ENCODE data around the gene CTNNA3.

The CTNNA3 gene

DNA sequence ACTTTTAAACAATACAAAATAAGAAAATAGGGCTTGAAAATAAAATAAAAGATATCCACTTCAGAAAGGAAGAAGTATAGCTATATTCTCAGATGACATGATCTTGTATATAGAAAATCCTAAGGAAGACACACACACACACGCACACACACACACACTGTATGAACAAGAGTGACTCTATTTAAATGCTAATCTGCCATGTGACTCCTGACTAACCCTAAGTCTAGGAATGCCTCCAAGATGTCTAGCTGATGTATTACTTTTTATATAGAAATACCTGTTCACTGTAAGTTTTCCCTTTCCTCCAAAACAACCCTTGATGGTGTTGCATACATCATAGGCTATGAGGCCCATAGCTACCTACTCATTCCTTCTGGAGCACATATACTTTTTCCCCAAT is 943.3 kb downstream of the CTNNA3 start:
- no peak for DNase-seq (ENCODE audit: low spot score)

DNA sequence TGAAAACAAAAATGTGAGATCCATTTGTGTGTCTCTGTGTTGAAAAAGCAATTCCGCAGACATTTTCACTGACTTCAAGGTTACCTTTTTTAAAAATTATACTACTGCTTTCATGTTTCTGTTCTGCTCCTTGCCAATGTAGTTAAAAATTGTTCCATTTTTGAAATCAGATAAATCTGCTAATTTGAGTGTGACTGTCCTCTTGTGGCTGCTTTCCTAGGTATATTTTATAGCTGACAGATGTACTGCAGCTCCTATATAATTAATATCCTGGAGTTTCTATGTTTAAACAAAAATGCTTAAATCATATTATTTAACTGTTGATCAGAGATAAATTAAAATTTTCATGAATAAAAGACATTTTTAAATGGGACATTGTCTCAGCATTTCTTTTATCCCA is 947.8 kb downstream of the CTNNA3 start:
- no peak for DNase-seq (ENCODE audit: low spot score)

DNA sequence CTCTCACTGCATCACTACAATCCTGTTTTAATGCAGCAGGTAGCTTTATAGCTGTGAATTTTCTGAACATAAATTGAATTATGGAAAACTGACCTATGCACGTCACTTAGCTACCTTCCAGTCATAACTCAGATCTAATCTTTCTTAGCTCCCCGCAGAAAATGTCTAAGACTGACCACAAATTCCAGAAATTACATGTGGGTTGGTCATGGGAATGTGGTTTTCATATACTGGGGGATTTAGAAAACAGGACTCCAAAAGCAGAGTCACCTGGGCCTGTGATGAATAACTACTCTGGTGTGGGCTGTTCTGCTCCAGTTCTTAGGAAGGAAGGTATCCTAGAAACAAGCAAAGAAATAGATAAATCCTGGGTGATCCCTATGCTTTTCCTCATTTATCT is 948.5 kb downstream of the CTNNA3 start:
- no peak for DNase-seq (ENCODE audit: low spot score)

DNA sequence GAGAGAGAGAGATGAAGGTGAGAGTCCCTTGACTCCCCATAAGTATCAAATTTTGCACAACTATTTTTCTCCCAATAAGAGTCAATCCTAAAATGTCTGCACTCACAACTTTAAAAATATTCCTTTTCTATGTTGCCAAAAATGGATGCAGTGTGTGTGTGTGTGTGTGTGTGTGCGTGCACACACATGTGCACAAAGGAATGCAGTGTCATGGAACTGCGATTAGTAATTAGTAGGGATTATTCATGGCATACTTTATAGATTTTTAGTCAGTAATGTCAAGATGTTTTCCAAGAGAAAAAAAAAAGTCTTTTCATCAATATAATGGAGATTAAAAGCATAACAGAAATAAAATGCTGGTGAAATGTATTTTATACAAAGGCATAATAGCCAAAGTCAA is 949.3 kb downstream of the CTNNA3 start:
- no peak for DNase-seq (ENCODE audit: low spot score)

DNA sequence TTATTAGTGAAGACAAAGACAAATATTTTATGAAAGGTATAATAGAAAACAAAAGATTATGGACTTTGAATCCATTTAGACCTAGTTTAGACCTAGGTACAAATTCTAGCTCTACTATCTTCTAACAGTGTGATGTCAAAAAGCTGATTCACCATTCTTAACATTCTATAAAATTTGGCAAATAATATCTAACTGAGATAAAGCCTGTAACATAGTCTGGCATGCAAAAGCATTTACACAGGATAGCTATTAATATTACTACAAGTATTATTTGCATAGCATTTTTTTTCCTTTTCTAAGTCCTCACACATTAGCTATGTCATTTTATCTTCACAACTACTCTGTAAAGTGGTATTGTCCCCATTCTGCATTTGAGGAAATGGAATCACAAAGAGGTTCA is 949.7 kb downstream of the CTNNA3 start:
- DNase-seq (ENCODE audit: low spot score): no peak

DNA sequence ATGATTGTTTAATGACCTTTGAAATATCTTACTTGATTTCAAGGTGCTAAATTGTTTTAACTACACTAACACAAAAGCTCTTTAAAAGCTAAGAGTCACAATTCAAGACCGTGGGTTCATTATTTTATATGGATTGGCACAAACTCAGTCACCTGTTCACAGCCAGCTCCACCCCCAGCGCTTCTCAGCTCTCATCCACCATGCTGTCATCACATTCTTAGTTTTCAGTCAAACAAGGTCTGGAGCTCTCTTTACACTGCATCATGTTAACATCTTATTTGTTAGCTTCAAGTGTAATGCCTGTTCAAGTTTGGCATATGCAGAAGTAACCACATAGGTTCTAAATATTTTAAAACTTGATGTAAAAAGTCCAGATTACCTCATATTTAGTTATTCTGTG is 951.1 kb downstream of the CTNNA3 start:
- no peak for DNase-seq (ENCODE audit: low spot score)

DNA sequence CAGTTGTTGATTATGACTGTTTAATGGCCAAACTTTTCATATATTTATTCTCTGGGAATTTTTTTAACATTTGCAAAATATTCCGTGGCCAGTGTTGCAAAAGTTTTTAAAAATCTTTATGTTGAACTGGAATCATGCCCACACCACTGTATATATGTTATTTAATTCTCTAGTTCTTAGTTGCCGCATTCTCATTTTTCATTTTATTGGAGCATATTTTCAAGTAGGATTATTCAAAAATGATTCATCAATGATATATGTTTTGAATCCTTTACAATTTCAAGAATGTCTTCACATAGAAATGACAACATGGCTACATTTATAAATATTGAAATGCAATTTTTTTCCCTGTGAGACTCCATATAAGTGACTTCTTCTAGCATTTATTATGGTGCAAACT is 958.8 kb downstream of the CTNNA3 start:
- DNase-seq (ENCODE audit: low spot score): no peak

DNA sequence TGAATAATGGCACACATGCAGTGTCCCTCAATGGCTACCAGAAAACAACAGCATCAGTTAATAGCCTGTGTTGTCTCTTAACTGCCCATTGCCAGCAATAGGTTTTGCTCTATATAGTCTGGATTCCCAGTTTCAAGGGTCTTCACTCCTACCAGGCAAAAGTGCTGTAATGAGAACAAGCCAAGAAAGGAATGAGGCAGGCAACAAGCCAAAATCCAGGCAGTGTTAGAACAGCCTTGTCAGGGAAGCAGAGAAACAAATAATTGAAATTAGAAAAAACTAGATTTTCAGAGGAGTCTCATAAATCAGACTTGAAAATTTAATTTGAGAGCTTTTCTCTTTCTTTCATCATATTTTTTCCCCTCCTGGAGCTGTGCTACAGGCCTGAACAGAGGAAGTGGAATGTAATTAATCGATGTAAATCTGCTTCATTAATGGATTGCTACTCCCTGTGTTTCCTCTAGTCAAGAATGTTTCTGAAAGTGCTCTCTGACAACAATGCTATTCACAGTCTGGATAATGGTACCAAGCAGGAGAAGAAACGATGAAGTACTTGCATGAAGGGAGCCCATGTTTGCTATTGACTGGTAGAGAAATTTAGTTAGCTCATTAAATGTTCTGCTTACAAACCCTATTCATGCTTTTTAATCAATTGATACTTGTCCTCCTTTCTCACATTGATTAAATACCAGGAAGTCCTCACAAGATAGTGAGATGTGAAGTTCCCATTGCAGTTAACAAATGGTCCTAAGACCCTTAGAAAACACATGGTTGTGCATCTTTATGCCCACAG is 972.2 kb downstream of the CTNNA3 start:
- DNase-seq (ENCODE audit: low spot score): no peak

DNA sequence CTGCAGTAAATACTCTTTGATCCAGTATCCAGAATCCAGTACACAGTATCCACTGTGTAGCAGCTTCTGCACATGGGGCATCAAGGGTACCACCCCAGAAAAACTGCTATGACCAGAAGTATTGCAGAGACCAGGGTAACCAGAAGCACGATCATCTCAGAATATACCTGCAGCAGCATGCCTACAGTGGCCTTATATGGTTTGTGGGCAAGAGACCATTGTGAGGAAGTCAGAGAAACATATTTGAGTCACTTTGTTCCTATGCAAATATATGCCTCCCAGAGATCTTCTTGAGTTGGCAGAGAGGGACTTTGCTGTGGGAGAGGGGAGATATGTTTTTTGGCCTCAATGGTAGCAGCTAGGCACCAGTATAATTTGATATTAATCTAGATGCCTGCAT is 976.5 kb downstream of the CTNNA3 start:
- no peak for DNase-seq (ENCODE audit: low spot score)

DNA sequence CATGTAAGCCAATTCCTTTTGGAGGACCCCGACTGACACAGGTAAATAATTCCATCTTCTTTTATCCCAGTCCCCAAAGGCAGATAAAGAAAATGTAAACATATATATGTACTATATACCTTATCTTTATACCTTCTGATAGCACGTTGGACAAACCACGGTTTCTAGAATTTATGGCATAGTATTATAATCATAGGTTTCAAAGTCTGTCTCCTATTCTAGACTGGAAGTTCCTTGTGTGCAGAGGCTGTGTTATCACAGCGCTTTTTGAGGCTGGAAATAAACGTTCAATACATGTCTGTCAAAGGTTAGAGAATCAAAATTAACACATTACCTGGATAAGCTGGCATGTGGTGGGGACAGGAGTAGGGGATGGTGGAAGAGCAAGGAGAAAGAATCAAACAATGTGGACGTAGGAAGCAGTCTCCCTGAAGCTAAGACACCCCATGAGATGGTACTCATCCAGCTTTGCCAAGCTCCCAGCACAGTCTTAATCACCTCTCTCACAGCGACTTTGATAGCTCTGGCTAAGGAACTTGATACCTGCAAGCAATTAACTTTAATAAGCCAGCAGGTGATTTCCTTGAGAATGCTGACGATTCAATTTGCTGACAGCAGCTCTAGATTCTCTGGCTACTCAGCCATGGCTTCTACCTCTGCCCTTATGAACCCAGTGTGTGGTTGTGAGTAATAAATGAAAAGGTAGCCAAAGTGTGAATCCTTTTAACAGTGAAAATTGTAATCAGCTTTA is 978.6 kb downstream of the CTNNA3 start:
- no peak for DNase-seq (ENCODE audit: low spot score)

DNA sequence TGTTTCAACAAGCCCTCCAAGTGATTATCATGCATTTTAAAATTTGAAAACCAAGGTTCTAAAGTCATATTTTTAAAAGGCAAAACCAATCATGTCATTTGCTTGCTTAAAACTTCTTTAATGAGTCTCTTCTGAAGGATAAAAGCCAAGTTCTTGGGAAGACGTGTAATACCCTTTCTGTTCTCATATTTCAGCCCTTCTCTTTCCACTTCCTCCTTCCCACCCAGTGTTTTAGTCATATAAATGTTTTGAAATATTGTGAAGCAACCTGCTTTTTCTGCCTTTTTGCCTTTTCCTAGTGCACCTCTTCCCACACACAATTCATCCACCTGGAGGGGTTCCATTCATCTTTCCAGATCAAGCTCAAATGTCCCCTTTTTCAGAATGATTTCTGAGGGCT is 981.3 kb downstream of the CTNNA3 start:
- no peak for DNase-seq (ENCODE audit: low spot score)

DNA sequence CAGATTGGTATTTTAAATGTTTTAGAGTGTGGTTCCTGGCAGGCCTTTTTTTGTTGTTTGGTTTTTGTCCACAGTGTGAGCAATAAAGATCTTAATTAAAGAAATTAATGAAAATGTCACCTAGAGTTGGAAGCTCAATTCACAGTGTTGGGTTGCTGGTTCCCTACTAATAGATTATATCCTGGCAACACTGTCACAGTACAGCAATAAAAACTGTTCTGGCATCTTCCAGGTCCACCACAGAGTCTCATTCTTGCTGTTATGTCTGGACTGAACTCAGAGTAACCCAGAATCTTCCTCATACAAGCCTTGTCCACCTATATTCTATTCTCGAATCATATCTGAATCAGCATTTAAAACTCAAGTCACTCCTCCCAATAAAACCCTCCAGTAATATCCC is 982.6 kb downstream of the CTNNA3 start:
- DNase-seq (ENCODE audit: low spot score): no peak

DNA sequence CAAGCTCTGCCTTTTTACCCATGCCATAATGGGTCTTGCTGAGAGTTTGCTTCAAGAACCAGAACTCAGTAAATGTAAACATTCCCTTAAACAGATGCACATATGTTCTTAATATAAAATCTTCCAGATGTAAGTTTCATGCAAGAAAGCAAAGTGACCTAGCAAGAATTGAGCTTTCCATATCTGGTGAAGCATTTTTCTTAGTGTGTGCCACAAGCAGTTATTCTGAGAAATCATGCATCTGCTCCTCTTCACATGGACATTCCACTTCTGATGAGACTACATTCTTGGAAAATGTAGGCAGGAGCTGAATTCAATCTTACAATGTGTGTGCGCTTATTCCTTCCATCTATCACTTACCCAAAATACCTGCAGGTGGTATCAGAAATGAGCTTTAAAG is 997.9 kb downstream of the CTNNA3 start:
- no peak for DNase-seq (ENCODE audit: low spot score)

DNA sequence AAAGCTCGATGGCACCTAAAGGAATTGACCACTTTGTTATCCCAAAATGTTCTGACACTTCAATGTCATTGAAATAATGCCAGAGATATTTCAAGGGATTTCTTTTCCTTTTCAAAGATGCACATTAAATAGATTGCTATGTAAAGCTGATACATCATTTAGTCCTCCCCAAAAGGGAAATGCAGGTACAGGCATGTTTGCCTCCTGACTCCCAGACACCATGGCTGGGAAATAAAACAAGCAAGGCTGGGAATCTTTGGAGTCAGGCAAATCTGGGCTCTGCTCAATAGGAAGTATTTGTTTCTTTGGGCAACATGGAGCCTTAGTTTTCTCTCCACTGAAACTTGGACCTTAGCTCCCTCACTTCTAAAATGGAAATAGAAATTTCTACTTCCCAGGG is 1000.9 kb downstream of the CTNNA3 start:
- DNase-seq (ENCODE audit: low spot score): no peak

DNA sequence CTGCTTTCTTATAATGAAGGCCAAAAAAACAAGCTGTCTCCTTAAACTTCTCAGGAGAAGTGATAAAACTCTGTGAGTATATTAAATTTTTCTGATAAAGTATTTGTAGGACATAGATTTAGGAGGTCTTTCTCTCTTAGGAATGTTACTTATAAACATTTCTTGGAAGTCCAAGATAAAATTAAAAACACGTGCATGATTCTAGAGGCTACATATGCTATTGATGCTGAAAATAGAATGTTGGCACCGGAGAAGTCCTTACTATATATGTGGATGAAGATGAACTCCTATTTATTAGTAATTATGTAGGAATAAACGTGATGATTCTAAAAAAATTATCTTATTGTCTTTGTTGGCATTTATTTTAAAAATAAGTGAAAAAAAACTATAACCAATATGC is 1011.4 kb downstream of the CTNNA3 start:
- no peak for DNase-seq (ENCODE audit: low spot score)

DNA sequence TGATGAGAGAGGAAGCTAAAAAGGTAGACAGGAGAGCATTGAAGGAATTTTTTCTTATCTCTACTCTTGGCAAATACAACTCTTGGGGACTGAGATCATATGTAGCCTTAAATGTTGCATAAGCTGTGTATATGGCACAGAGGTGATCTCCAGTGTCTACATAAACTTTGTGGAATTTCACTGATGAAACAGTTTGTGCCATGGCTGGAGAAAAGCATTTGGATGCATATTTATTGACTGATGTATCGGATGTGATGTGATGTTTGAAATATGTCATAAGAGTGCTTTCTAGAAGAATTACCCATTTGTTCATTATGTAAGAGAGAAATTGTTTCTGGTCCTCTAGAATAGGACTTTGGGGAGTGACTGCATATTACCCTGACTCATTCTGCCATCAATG is 1015.1 kb downstream of the CTNNA3 start:
- DNase-seq (ENCODE audit: low spot score): no peak

DNA sequence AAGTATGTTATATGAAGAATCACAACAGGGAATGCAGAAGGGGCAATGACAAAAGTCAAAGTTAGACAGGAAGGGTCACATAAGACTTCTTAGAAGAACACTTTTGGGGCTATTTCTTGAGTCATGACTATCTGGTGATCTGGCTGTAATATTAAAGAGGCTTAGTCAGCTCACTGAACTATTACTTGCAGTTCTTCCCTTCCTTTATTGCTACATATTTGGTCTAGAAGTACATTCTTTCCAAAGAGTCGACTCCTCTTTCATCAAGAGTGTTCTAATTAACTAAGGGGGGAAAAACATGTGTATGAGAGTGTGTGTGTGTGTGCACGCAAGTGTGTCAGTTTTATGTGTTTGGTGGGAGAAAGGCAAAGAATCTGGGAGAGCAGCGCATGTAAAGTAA is 1017.5 kb downstream of the CTNNA3 start:
- no peak for DNase-seq (ENCODE audit: low spot score)

DNA sequence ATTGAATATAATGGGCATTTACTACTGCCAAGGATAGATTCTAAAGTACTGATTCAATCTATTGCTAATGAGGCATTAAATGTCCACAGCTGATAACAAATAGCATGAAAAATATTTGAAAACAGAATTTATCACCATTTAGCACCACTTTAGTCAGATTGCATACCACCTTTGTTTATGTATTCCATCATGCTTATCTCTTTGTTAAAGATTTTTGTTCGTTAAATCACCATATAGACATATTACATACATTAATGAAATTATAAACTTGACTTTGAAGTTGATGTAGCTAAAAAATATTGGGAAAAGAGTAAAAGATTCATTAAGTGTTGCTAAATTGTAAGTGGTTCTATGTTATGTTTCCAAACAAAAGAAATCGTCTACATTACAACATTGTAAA is 1022.9 kb downstream of the CTNNA3 start:
- DNase-seq (ENCODE audit: low spot score): no peak

DNA sequence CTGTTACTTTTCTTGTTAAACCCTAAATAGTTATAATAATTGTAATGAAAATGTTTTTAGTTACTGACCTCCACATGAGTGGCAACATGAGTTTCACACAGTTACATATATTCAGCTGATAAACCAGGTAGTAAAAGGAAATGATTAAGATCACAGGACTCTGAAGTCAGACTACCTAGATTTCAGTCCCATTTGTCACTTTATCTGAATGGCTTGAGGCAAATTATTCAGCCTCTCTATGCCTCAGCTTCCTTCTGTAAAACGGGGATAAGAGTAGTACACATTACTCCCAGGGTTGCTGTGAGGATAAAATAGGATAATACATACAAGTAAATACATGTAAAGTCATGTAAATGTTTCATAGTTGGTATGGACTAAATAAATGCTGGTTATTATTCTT is 1024.4 kb downstream of the CTNNA3 start:
- no peak for DNase-seq (ENCODE audit: low spot score)

DNA sequence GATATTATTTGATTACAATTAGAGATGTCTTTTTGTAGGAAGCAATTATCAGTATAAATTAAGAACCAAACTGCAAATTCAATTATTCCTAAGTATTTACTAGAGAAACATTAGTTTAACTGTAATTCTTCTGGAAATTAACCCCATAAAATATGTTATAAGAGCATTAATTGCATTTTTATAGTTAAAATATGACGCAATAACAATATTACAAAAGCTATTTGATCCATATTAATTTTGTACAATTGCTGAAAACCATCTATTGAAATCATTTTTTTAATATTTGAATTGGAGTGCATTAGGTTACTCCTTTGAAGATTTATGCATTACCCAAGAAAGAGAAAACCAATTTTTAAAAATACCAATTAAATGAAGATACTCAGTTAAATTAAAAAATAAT is 1024.9 kb downstream of the CTNNA3 start:
- no peak for DNase-seq (ENCODE audit: low spot score)

DNA sequence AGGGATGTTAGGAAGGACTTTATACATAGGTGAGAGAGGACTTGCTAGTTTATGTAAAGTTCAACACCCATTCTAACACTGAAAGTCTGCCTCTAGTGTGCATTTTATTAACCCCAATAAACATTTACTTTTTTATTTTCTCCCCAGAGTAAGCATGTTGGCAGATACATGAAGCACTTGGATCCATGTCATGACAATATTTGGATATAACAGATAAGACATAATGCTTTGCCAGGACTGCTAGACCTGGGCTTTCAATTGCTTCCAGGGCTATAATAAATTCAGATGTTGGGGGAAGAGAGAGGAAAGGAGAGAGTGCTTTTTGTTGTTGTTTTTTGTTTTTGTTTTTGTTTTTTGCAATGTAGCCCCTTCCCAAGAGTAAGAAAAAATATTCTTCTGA is 1039.5 kb downstream of the CTNNA3 start:
- DNase-seq (ENCODE audit: low spot score): no peak

DNA sequence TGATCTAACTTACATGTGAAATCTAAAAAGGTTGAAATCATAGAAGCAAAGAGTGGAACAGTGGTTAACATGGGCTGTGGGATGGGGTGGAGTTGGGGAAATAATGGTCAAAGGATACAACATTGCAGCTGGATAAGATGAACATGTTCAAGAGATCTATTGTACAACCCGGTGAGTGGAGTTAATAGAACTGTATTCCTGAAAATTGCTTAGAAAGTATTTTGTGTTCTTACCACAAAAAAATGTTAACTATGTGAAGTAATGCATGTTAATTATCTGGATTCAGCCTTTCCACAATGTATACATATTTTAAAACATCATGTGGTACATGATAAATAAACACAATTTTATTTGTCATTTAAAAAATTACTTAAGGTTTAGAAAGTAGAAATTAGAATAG is 1041.1 kb downstream of the CTNNA3 start:
- no peak for DNase-seq (ENCODE audit: low spot score)

DNA sequence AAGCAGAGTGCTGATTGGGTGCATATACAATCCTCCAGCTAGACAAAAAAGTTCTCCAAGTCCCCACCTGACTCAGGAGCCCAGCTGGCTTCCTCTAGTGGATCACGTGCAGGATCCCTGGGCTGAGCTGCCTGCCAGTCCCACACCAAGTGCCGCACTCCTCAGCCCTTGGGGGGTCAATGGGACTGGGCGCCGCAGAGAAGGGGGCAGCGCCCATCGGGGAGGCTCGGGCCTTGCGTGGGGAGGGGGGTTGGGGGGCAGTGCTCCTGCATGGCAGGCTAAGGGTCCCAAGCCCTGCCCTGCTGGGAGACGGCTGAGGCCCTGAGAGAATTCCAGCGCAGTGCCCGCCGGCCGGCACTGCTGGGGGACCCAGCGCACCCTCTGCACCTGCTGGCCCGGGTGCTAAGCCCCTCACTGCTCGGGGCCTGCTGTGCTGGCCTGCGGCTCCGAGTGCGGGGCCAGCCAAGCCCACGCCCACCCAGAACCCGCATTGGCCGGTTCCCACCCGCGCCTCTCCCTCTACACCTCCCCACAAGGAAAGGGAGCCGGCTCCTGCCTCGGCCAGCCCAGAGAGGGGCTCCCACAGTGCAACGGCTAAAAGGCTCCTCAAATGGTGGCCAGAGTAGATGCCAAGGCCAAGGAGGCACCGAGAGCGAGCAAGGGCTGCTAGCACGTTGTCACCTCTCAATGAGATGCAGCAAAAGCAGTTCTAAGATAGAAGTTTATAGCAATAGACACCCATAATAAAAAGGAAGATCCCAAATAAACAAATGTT is 1044.5 kb downstream of the CTNNA3 start:
- no peak for DNase-seq (ENCODE audit: low spot score)
